Measurements from ENCODE around the gene POLG.

The POLG gene

DNA sequence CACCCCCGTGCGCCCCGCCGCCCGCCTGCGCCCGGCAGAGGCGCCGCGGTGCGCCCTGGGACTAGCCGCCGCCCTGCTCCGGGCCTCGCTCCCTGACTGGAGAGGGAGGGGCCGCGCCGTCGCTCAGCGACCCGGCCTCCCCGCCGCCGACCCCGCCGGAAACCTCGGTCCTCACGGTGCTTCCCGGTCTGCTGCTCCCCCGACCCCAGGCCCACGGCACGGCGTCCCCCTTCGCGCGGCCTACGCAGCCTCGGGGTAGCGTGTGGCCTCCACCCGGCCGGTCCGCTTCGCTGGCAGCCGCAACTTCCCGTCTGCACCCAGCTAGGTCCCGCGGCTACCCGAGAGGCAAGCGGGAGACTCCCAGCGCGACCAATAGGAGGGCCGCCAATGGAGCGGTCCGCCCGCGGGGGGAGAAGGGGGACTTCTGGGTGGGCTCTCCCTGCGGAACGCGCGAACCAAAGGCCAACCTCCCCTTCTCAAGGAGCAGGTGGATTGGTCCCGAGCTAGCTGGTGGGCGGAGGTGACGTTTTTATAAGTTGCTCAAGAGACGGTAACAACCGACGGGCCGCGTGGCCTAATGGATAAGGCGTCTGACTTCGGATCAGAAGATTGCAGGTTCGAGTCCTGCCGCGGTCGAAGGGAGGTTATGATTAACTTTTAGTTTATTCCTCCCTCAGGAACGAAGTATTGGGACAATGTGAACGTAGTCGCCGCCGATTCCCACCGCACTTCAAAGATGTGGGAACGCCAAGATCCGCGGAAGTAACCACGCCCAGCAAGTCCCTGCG is at the start of gene POLG:
Gene POLG, minus strand, starts transcription at position 315 of the 788 bp plus-strand sequence. CDS start 1,070 bp downstream, outside the sequence.
- peak; percentile 99 for DNase-seq

DNA sequence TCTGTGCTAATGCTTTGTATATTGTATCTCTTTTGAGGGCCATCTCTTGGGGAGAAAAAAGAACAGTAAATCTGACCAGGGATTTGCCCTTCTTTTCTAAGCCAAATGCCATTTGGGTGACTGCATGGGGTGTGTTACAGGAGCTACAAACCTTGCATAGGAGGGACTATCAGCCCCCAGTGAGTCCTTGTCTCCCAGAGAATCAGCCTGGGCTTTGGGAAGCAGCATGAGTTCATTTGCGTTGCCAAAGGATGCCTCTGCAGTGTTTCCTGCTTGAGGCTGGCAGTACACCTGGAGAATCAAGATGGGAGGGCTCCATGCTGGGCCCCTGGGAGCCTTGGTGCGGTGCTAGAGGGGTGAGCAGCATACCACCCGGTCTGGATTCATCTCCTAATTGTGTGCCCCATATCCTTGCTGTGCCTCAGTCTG is 49.6 kb upstream of the POLG start:
- no peak for DNase-seq

GRCh38 chr15:89383365-89384175 is 48.9 kb upstream of the POLG start:
- peak; percentile 73 for DNase-seq

DNA sequence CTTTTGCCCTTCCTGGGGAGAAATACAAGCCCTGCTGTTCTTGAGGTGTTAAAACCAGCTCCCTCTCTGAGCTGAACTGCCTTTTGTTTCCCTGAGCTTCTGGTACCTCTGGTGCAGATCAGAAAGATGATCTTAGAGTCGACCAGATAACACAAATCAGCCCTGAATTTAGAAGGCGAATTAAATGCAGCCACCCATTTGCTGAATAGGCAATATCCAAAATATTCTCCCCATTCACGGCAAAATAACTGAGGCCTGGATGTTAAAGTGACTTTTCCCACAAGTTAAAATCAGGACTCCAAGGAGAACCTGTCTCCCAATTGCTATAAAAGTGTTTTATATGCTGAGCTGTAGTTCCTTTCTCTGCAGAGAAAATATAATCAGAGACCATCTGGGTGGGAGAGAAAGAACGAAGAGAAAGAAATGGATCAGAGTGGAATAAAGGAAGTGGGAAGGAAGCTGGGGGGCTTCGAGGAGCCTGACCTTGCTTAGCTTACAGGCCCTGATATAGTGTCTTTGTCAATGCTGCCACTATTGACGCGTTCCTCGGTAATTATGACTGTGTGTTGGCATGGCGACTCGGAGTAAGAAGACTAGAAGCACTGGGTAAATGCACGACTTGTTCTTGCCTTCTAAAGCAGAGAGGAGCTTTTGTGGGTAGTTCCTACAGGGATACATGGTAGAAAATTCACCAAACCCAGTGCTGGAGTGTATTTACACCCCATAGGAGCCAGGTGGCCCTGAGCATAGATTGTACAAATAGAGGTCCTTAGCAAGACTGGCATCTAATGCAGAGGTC is 47.5 kb upstream of the POLG start:
- no peak for DNase-seq

DNA sequence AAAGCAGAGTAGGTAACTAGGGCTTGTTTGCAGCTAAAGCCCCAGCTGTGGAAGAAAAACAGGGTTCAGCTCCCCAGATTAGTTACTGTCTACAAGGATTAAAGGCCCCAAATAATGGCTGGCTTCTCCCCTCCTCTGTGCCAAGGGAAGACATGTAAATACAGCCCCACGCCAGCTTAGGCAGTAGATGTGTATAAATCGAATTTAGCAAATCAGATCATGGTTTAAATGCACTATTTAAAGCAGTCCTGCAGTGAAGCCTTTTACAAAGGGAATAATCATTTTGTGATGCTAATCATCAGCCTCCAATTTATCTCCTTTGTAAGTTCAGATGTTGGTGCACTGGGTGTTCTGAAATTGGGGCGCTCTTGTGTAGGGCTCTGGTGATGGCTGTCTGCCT is 46.7 kb upstream of the POLG start:
- no peak for DNase-seq

- DNase-seq: no peak
Observed at GRCh38 chr15:89379818-89380217, 45.2 kb upstream of the POLG start.

DNA sequence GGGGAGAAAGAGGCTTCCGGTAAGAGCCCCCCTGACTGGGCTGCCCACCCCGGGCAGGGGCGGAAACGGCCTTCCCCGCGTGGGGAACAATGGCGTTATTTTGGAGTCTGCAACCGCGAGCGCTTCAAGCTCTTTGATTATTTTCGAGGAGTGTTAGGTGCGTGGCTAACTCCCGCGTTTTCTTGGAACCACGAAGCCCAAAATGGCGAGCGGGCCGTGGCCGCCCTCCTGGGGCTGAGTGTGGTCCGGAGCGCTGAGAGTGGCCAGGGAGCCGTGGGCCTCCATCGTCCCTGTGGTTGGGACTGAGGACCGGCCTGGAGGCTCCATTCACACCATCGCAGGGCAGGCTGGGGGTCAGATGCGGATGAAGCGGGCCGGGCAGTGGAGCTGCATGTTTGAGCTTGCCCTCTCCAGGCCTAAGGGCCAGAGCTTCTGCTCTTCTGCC is 44.6 kb upstream of the POLG start:
- no peak for DNase-seq

- no peak for DNase-seq
Observed at GRCh38 chr15:89378296-89379151, 43.9 kb upstream of the POLG start.

DNA sequence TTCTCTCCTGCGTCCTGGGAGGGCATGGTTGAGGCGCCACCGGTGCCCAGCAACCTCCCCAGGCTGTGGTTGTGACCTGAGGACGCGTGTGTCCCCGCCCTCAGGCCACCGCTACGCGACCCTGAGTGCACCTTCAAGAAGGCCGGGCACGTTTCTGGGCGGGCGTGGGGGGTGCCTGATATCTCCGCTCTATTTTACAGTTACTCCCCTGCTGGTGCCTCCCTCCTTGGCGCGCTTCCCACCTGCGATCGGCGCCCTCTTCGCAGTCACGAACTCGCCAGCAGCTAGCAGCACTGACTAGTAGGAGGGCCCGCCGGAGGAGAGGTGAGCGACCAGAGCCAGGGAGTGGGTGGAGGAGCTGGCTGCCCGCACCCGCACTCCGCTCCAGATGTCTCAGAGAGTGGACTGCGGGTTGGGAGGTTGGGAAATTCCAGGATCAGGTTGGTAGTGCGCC is 43.2 kb upstream of the POLG start:
- DNase-seq: no peak

- DNase-seq: no peak
Observed at GRCh38 chr15:89377024-89377841, 42.6 kb upstream of the POLG start.

- no peak for DNase-seq
Observed at GRCh38 chr15:89376388-89376787, 41.8 kb upstream of the POLG start.

GRCh38 chr15:89375093-89376005 is 40.7 kb upstream of the POLG start:
- no peak for DNase-seq

DNA sequence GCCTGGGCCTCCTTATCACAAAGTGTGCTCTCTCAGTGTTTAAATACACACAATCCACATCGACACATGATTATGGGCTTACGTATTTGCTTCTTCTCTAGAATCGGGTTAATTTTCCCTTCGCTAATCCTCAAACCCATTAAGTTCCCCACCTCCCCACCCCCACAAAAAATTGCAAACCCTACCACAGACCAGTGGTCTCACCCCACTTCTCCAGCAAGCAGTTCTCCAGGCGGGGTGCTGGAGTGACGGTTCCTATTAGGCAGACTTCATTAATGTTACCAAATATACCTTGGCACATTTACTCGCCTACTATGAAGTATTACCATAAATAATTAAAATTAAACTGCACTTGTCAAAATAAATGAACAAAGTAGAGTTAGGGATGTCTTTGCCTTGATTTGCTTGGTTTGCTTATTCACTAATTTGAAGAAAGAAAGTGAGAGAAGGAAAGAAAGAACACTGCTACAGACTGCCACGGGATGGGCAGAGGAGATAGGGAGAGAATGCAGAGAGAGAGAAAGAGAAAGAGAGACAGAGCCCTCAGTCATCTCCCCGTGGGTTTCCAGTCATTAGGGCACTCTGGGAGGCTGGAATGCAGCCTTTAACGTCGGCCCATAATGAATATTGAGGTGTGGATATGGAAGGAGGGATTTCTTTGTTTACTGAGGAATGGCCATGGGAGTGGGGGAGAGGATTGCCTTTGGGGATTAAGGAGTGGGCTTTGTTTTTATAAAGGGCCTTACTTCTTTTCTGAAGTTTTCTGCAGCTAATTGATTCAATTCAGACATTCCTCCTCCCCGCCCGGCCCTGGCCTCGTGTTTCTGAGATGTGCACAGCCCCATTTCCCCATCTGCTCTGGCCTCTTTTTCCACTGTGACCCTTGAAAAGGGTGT is 39.7 kb upstream of the POLG start:
- DNase-seq: no peak

- no peak for DNase-seq
Observed at GRCh38 chr15:89372069-89372935, 37.7 kb upstream of the POLG start.

DNA sequence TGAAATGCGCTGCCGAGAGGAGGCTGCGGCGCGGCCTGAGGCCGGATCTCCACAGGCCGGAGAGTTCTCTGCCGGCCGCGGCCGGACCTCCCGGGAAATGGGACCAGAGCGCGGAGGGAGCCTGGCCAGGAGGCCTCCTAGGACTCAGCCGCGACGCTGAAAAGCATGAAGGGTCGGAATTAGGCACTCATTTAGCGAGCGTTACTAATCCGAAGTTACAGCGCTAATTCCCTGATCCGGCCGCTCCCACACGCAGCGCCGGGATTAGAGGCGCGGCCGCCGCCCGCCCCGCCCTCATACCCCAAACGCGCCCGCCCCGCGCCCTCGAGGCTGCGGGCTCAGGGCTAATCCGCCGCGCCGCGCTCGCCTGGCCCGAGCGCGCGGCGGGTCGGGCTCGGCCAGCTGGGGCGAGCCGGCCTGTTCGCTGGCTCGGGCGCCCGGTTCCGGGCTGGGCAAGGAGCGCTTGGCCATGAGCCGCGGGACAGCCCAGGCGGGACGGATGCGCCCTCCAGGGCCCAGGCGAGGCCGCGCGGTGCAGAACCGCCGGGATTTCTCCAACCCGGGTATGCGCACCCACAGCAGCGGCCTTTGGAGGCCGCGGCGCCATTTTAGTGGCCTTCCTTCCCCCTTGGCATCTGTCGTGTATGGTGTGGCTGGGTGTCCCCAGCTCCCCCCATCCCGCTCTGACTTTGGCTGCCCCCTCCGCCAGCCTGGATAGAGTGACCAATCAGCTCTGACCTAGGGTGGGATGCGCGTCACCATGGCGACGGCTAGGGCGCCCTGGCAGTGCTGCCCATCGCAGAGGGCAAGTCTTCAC is 36.8 kb upstream of the POLG start:
- no peak for DNase-seq

- no peak for DNase-seq
Observed at GRCh38 chr15:89370978-89371227, 36.3 kb upstream of the POLG start.

All from left hindlimb (tissue), 1 donor.